ENCODE data around the gene GFOD1.

Gene GFOD1

GRCh38 chr6:13470238-13471140, 16.9 kb downstream of the GFOD1 start:
- H3K9me3 ChIP-seq (ENCODE audit: control insufficient read depth, low read length) = no peaks in the 10 kb centered on the region
- no peaks in the 10 kb centered on the region for H3K4me1 ChIP-seq
- no peaks in the 10 kb centered on the region for H3K27me3 ChIP-seq (ENCODE audit: control insufficient read depth, insufficient read depth, low read length)
- H2AFZ ChIP-seq = no peak overlapping the region
- TF ChIP-seq CTCF (IDR thresholded peaks at IDR 0.05) = no peak
- H3K79me2 ChIP-seq = peaks cover 19% of the 10 kb centered on the region
- no peak overlapping the region for H3K4me2 ChIP-seq (ENCODE audit: low read length)
- no peaks in the 10 kb centered on the region for H3K36me3 ChIP-seq (ENCODE audit: control insufficient read depth, insufficient read depth, low read length)
- H3K27ac ChIP-seq = no peak overlapping the region
- no peak overlapping the region for H3K9ac ChIP-seq
- H3K4me3 ChIP-seq (ENCODE audit: low read depth, low read length) = no peak overlapping the region

- no peak overlapping the region for H3K9ac ChIP-seq
- no peaks in the 10 kb centered on the region for H3K27me3 ChIP-seq (ENCODE audit: control insufficient read depth, insufficient read depth, low read length)
- H3K36me3 ChIP-seq (ENCODE audit: control insufficient read depth, insufficient read depth, low read length) = no peaks in the 10 kb centered on the region
- H3K4me1 ChIP-seq = no peaks in the 10 kb centered on the region
- no peaks in the 10 kb centered on the region for H3K9me3 ChIP-seq (ENCODE audit: control insufficient read depth, low read length)
- no peak for TF ChIP-seq CTCF (IDR thresholded peaks at IDR 0.05)
- no peak overlapping the region for H3K27ac ChIP-seq
- H3K4me3 ChIP-seq (ENCODE audit: low read depth, low read length) = no peak overlapping the region
- peaks cover 15% of the 10 kb centered on the region for H3K79me2 ChIP-seq
- no peak overlapping the region for H2AFZ ChIP-seq
- no peak overlapping the region for H3K4me2 ChIP-seq (ENCODE audit: low read length)
Observed at GRCh38 chr6:13469693-13470092, 17.7 kb downstream of the GFOD1 start.

GRCh38 chr6:13468839-13469238, 18.6 kb downstream of the GFOD1 start:
- TF ChIP-seq CTCF (IDR thresholded peaks at IDR 0.05) = no peak

GRCh38 chr6:13467216-13467600, 20.2 kb downstream of the GFOD1 start:
- peaks cover 3% of the 10 kb centered on the region for H3K79me2 ChIP-seq
- H3K4me2 ChIP-seq (ENCODE audit: low read length) = no peak overlapping the region
- H3K27me3 ChIP-seq (ENCODE audit: control insufficient read depth, insufficient read depth, low read length) = no peaks in the 10 kb centered on the region
- no peak overlapping the region for H3K27ac ChIP-seq
- no peaks in the 10 kb centered on the region for H3K36me3 ChIP-seq (ENCODE audit: control insufficient read depth, insufficient read depth, low read length)
- H3K9ac ChIP-seq = no peak overlapping the region
- no peak overlapping the region for H3K4me3 ChIP-seq (ENCODE audit: low read depth, low read length)
- H3K9me3 ChIP-seq (ENCODE audit: control insufficient read depth, low read length) = no peaks in the 10 kb centered on the region
- H2AFZ ChIP-seq = no peak overlapping the region
- no peaks in the 10 kb centered on the region for H3K4me1 ChIP-seq
- no peak for TF ChIP-seq CTCF (IDR thresholded peaks at IDR 0.05)

More at GRCh38 chr6:13468839-13469238, 18.6 kb downstream of the GFOD1 start:
- Histone ChIP-seq H3K9ac (no peak overlapping the region), H3K79me2 (peaks cover 13% of the 10 kb centered on the region), H2AFZ (no peak overlapping the region), H3K27me3 (ENCODE audit: control insufficient read depth, insufficient read depth, low read length) (no peaks in the 10 kb centered on the region), H3K9me3 (ENCODE audit: control insufficient read depth, low read length) (no peaks in the 10 kb centered on the region), H3K36me3 (ENCODE audit: control insufficient read depth, insufficient read depth, low read length) (no peaks in the 10 kb centered on the region), H3K4me3 (ENCODE audit: low read depth, low read length) (no peak overlapping the region), H3K27ac (no peak overlapping the region), H3K4me2 (ENCODE audit: low read length) (no peak overlapping the region), H3K4me1 (no peaks in the 10 kb centered on the region)
